ENCODE results near the gene IQGAP2. TPM values are rescaled to one million over a fixed set of nuclear protein-coding genes. Genes with fewer than 3 reads are reported as not detected.
"Not testable (repeated sequence)": the region's sequence is repeated elsewhere in the genome, so short reads cannot be mapped to it uniquely, and the experiment has no call there.

Gene IQGAP2
- polyA plus RNA-seq, 4 donors, result 67.9 to 97.7 (median 83.5) TPM

GRCh38 chr5:76493190-76493837 lies 90.2 kb downstream of the IQGAP2 start:
- no peak for DNase-seq (ENCODE audit: low read depth in 4 of 4, low spot score in 3 of 4)

DNA sequence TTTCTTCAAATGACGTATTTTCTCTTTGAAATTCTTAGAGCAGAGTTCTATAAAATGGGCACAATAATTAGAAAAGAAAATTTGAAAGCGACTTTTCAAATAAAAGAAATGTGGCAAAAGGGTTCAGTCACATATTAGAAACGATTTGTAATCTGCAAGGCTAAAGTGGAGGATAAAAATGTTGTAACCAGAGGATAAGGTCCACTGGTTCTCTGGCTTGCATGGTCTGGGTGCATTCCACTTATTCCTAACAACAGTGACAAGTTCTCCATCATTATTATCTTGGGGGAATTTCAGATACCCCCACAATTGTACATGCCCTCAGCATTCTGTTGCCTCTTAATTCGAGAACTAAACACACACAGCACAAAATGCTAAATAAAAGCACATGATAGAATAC lies 91.1 kb downstream of the IQGAP2 start:
- no peak for DNase-seq (ENCODE audit: low read depth in 4 of 4, low spot score in 3 of 4)

GRCh38 chr5:76495870-76496269 lies 92.8 kb downstream of the IQGAP2 start:
- no peak for DNase-seq (ENCODE audit: low read depth in 4 of 4, low spot score in 3 of 4)

GRCh38 chr5:76497065-76497460 lies 94.0 kb downstream of the IQGAP2 start:
- no peak for DNase-seq (ENCODE audit: low read depth in 4 of 4, low spot score in 3 of 4)

DNA sequence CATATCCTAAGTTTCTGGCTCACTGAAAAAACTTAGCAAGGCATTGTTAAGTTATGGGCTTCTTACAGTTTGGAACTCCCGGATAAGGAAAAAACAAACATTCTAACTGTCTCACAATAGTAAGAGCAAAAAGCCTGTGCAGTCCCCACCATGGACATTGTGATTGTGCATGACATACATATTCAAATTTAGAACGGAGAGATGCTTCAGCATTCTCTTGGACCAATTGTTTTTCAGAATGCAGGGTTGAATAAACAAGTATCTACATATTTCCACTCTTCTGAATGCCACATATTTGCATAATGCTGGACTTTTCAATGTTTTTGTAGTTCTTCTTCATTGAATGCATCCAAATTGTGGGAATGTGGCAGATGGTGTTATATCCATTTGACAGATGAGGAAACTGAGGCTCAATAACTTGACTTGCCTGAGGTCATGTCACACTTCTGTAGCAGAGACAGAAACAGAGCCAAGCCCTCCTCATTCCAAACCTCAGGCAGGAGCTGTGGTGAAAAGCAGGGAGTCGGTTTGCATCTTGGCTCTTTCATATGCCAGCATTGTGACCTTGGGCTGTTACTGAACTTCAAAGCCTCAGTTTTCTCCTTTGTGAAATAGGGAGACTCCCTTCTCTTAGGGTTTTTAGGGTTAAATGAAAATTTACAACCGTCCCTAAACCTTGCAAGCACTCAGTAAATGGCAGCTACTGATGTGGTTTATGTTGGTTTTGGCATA lies 95.1 kb downstream of the IQGAP2 start:
- no peak for DNase-seq (ENCODE audit: low read depth in 4 of 4, low spot score in 3 of 4)

DNA sequence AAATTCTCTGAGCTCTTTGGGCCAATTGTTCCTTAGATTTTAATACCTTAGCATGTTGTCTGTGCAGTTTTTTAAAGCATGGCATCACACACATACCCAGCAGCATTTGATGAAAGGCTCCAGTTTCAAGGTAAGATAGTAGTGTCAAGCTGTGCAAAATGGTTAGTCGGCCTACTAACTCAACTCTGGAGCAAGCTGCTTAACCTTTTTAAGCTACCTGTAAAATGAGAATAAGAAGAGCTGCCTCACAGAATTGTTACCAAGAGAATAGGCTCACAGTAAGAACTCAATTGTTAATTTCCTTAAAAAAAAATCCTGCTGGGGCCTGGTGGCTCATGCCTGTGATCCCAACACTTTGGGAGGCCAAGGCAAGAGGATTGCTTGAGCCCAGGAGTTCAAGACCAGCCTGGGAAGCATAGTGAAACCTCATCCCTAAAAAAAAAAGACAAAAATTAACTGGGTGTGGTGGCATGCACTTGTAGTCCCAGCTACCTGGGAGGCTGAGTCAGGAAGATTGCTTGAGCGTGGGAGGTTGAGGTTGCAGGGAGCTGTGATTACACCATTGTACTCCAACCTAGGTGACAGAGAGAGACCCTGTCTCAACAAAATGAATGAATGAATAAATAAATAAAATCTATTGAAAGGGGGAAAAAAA lies 96.5 kb downstream of the IQGAP2 start:
- DNase-seq (ENCODE audit: low read depth in 4 of 4, low spot score in 3 of 4), result no peak

DNA sequence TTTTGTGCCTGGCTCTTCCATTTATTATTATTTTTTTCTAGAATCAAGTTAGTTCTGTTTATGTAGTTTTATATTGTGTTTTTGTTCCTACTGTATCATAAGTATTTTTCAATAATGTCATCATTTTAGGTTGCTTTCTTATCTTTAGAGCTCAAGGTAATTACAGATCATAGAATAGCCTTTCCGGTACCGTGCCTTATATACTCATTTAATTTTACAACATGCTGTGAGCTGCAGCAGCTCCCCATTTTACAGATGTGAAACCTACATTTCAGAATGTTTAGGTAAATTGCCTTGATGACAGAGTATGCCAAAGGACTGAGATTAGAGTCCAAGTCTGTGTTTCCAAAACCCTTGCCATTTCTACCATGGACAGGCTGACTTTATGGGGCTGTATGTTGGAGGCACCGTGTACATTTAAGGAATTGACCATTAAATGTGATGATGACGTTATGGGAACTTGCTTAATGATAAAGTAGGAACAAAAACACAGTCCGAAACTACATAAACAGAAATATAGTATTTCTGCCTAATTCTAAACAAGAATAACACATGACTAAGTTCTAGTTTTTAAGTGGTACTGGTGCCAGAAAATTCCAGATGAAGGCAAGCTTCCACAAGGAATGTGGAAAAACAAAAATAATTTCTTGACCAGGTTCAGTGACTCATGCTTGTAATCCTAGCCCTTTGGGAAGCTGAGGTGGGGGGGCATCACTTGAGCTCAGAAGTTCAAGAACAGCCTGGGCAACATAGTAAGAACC lies 97.7 kb downstream of the IQGAP2 start:
- DNase-seq (ENCODE audit: low read depth in 4 of 4, low spot score in 3 of 4), result no peak

DNA sequence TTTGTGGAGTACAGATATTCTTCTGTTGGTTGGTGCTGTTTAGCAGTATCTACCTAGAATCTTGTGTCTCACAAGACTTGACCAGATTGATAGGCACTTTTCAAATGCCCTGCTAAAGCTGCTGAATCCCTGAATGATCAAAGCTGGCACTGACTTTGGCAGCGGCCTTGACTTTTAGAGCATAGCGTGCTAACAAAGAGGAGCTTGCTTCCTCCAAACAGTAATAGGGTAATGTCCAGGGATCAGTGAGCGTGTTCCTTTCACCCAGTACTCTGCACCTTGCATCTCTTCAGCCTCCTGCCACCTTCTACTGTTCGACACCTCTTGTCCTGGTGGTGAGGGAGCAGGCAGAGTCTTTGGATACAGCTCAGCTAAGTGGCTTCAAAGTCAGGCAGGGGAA lies 100.8 kb downstream of the IQGAP2 start:
- no peak for DNase-seq (ENCODE audit: low read depth in 4 of 4, low spot score in 3 of 4)

DNA sequence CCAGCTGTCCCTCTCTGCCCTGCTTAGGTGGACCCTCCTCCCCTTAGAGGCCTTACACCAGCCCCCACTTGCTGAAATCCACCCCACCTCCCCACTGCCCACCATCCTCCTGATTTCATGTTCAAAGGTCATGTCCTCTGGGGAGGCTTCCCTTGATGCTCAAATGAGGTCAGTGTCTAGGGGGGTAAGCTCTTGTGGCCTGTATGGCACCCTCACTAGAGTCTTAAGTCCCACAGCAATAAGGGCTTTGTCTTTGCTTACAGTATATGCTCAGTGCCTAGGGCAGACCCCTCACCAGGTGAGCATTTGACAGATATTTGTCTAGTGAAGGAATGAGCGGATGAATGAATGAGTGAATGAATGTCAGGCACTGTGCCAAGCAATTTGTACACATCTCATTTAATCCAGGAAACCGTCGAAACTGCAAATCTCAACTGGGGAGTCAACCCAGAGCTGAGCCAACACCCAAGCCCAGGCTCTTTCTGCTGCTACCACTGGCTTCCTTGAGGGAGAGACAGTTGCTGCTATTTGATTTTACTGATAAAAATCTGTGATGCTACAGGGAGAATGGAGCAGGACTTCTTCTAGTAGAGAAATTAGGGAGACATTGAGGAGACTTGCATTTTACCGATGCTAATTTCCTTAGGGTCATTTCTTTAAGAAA lies 101.9 kb downstream of the IQGAP2 start:
- DNase-seq (ENCODE audit: low read depth in 4 of 4, low spot score in 3 of 4), result no peak

GRCh38 chr5:76513476-76513875 lies 110.4 kb downstream of the IQGAP2 start:
- DNase-seq (ENCODE audit: low read depth in 4 of 4, low spot score in 3 of 4), result no peak

DNA sequence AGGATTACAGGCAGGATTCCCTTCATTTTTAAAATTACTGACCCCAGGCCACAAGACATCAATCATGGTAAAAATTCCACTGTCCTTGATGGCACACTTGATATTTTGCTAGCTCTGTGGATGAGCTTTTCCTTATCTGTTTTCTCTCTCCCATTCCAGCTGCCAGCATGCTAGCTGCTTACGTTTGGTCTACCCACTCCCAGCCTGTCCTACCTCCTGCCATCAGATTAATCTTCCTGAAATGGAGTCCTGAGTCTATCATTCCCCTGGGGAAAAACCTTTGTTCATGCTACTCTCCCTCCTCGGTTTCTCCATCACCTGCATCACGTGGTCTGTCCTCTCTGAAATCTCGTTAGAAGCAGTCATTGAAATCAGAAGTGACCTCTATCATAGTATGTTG lies 111.2 kb downstream of the IQGAP2 start:
- no peak for DNase-seq (ENCODE audit: low read depth in 4 of 4, low spot score in 3 of 4)

- DNase-seq (ENCODE audit: low read depth in 4 of 4, low spot score in 3 of 4), result no peak
Observed at GRCh38 chr5:76514713-76515112, 111.6 kb downstream of the IQGAP2 start.

DNA sequence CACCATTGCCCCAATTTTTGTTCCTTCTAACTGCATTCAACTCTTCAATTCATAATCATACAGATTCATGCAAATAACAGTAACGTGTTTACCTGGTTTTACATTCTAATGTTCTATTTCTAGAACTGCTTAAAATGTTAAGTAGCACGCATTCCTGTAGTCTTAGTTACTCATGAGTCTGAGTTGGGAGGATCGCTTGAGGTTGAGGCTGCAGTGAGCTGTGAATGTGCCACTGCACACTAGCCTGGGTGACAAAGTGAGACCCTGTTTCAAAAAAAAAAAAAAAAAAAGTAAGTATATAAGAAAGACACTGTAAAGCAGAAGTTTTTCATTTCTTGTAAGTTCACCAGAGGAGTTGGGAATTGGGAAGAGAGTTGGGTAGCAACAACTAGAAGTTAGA lies 114.2 kb downstream of the IQGAP2 start:
- no peak for DNase-seq (ENCODE audit: low read depth in 4 of 4, low spot score in 3 of 4)

DNA sequence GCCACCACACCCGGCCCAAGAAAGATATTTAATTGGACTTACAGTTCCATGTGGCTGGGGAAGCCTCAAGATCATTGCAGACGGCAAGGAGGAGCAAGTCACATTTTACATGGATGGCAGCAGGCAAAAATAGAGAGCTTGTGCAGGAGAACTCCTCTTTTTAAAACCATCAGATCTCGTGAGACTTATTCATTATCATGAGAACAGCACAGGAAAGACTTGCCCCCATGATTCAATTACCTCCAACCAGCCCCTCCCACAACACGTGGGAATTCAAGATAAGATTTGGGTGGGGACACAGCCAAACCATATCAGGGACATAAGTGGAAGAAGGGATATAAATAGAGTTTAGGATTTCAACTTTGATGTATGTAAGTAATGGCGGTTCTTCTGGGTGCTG lies 115.2 kb downstream of the IQGAP2 start:
- not testable (repeated sequence) for DNase-seq (ENCODE audit: low read depth in 4 of 4, low spot score in 3 of 4)

DNA sequence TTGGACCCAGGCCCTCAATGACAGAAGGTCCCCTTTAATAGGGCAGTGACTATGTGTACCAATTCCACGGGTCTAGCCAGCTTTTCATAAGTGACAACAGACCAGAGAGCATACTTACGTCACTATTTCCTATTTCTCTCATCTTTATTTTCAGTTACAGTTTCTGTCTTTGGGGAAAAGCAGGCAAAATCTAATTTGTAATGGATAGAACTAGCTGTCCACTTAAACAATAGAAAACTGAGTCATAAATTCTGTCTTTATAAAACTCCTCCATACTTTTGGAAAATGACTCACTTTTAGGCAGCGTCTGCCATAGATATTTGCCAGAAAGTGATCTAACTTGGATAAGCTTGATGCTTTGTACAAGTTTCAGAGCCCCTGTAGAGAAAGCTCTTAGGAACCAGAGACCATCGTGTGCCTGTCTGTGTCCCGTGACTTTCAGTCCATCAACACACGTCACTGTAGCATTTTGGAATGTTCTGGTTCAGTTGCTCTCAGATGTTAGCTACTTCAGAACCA lies 118.2 kb downstream of the IQGAP2 start:
- DNase-seq (ENCODE audit: low read depth in 4 of 4, low spot score in 3 of 4), result no peak

DNA sequence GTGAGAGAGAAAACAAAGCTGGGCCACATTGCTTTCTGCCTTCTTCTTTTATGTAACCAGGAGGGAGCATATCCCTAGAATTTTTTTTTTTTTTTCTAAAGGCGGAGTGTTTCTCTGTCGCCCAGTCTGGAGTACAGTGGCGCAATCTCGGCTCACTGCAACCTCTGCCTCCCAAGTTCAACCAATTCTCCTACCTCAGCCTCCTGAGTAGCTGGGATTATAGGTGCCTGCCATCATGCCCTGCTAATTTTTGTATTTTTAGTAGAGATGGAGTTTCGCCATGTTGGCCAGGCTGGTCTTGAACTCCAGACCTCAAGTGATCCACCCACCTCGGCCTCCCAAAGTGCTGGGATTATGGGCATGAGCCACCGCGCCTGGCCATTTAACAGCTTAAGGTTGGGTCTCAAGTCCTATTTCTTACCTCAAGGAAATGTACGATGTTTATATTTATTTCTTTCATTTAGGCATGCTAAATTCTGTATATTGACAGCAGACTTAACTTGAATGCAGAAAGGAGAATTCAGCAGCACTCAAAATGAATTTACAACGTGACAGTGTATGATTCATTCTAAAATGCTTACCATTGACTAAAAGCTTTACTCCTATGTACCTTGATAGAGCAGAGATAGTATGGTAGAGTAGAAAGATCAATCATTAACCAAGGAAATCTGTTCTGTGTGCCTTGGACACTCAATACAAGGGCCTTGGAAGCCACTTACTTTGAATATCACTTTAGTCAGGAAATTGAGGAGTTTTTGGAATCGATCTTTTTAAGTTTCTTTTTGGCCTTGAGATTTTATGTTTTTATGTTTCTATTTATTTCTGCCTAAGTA lies 119.2 kb downstream of the IQGAP2 start:
- DNase-seq (ENCODE audit: low read depth in 4 of 4, low spot score in 3 of 4), result no peak

- no peak for DNase-seq (ENCODE audit: low read depth in 4 of 4, low spot score in 3 of 4)
Observed at GRCh38 chr5:76524101-76524835, 121.2 kb downstream of the IQGAP2 start.

- DNase-seq (ENCODE audit: low read depth in 4 of 4, low spot score in 3 of 4), result no peak
Observed at GRCh38 chr5:76524868-76525267, 121.8 kb downstream of the IQGAP2 start.

DNA sequence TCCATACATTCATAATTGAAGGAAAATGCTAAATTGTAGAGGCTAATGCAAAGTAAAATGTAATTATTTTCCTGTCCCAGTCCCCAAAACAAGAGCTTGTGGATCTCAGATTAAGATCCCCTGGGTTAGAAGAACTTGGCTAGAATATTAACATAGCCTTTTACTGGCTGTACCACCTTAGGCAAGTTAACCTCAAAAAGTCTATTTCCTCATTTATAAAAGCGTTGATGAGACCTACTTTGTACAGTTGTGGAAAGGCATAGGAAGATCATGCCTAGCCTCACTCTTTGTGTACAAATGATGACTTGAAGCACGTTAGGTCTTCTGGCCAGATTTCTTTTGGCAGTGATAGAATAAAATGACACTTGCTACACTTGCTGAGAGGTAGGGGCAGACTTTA lies 122.9 kb downstream of the IQGAP2 start:
- no peak for DNase-seq (ENCODE audit: low read depth in 4 of 4, low spot score in 3 of 4)
